T-helper 2 cell (primary cell): Measurements from ENCODE around the gene GBE1.
A peak's percentile ranks its signal among the peaks of the same experiment; 100 is the strongest.
"Not testable (repeated sequence)": the region's sequence is repeated elsewhere in the genome, so short reads cannot be mapped to it uniquely, and the experiment has no call there.

Experiments
- DNase-seq, 5 experiments: peaks; one replicate each; pipeline versions ENCODE4 v3.0.0 to v3.0.0-alpha.2; 2012 to 2022
- total RNA-seq, 2 donors: gene quantifications; one replicate each; lab custom pipeline; 2026; lab: John Stamatoyannopoulos, UW

Gene GBE1
- 8.1 to 12.1 reads per million in 2 donors for total RNA-seq

GRCh38 chr3:81760924-81761903 is at the start of gene GBE1:
TSS of gene GBE1 (minus strand) at chr3:81761645. CDS start at chr3:81761517, 128 bp downstream.
- peak; percentile 70 to 93 (median 81) for DNase-seq

- DNase-seq, result no peak
Observed at GRCh38 chr3:81808900-81809299, 47.5 kb upstream of the GBE1 start.

- DNase-seq, result no peak
Observed at GRCh38 chr3:81799403-81799802, 38.0 kb upstream of the GBE1 start.

GRCh38 chr3:81793410-81793809 is 32.0 kb upstream of the GBE1 start:
- no peak for DNase-seq

GRCh38 chr3:81790117-81790516 is 28.7 kb upstream of the GBE1 start:
- DNase-seq, result no peak

- no peak for DNase-seq
Observed at GRCh38 chr3:81789691-81790090, 28.2 kb upstream of the GBE1 start.

GRCh38 chr3:81788610-81789009 is 27.2 kb upstream of the GBE1 start:
- DNase-seq, result no peak

- DNase-seq, result no peak
Observed at GRCh38 chr3:81788044-81788443, 26.6 kb upstream of the GBE1 start.

GRCh38 chr3:81782585-81782984 is 21.1 kb upstream of the GBE1 start:
- no peak for DNase-seq

- DNase-seq, result no peak
Observed at GRCh38 chr3:81778678-81779182, 17.3 kb upstream of the GBE1 start.

GRCh38 chr3:81776643-81777042 is 15.2 kb upstream of the GBE1 start:
- DNase-seq, result no peak

- no peak for DNase-seq
Observed at GRCh38 chr3:81770710-81771109, 9.3 kb upstream of the GBE1 start.

- DNase-seq, result no peak
Observed at GRCh38 chr3:81769299-81769698, 7.9 kb upstream of the GBE1 start.

GRCh38 chr3:81767250-81767859 is 5.9 kb upstream of the GBE1 start:
- not testable (repeated sequence) for DNase-seq

- no peak for DNase-seq
Observed at GRCh38 chr3:81765400-81765799, 4.0 kb upstream of the GBE1 start.

- DNase-seq, result no peak
Observed at GRCh38 chr3:81764665-81765064, 3.2 kb upstream of the GBE1 start.

GRCh38 chr3:81764002-81764401 is 2.6 kb upstream of the GBE1 start:
- DNase-seq, result no peak

- no peak for DNase-seq
Observed at GRCh38 chr3:81763001-81763400, 1.6 kb upstream of the GBE1 start.

GRCh38 chr3:81761904-81762580 is 597 bp upstream of the GBE1 start:
- DNase-seq, result no peak

- DNase-seq, result no peak
Observed at GRCh38 chr3:81760215-81760614, 1.2 kb downstream of the GBE1 start.

GRCh38 chr3:81758771-81759170 is 2.7 kb downstream of the GBE1 start:
- not testable (repeated sequence) for DNase-seq

- no peak for DNase-seq
Observed at GRCh38 chr3:81758275-81758674, 3.2 kb downstream of the GBE1 start.

GRCh38 chr3:81753416-81754027 is 7.9 kb downstream of the GBE1 start:
- no peak for DNase-seq
